GM12891 (cell line): ENCODE data around the gene POLR3A.

ENCODE experiments used
- DNase-seq: peaks from one replicate; pipeline ENCODE4 v3.0.0; 2011; ENCODE audit warnings: low spot score; ENCODE audit not compliant: insufficient read length
- FAIRE-seq: peaks from 2 replicates; lab custom pipeline; 2011; peaks lifted over from hg19 to GRCh38; lab: Jason Lieb, UNC
- PAX5 ChIP-seq: IDR thresholded peaks from 2 replicates; pipeline ENCODE4 v1.6.1; 2011; ENCODE audit warnings: low read length, moderate library complexity, mild to moderate bottlenecking; ENCODE audit not compliant: insufficient read depth, severe bottlenecking
- POLR2A ChIP-seq: IDR thresholded peaks from 2 replicates; pipeline ENCODE4 v1.6.1; 2011; ENCODE audit warnings: low read depth, low read length, control low read depth
- POLR2AphosphoS5 ChIP-seq: IDR thresholded peaks from 2 replicates; pipeline ENCODE4 v1.6.1; 2011; ENCODE audit warnings: low read depth, low read length, control low read depth
- POU2F2 ChIP-seq: IDR thresholded peaks from 2 replicates; pipeline ENCODE4 v1.6.1; 2011; ENCODE audit warnings: low read depth, mild to moderate bottlenecking, control low read depth, low read length, moderate library complexity
- SPI1 ChIP-seq: IDR thresholded peaks from 2 replicates; pipeline ENCODE4 v1.6.1; 2011; ENCODE audit warnings: low read depth, low read length, control low read depth
- TAF1 ChIP-seq: IDR thresholded peaks from 2 replicates; pipeline ENCODE4 v1.6.1; 2011; ENCODE audit warnings: low read depth, low read length, control low read depth

The POLR3A gene

GRCh38 chr10:78039743-78040142, 10.4 kb upstream of the POLR3A start:
- FAIRE-seq (no peak), DNase-seq (no peak)
- TF ChIP-seq PAX5 (no peak), POU2F2 (no peak), POLR2A (no peak)

- TF ChIP-seq POU2F2: no peak
- no peak for TF ChIP-seq TAF1
- TF ChIP-seq POLR2A: no peak; the same call in 1 of the 2 replicates
- no peak for TF ChIP-seq PAX5
- TF ChIP-seq POLR2AphosphoS5: no peak
- no peak for TF ChIP-seq SPI1
- no peak for DNase-seq
Observed at GRCh38 chr10:78038791-78039547, 9.7 kb upstream of the POLR3A start.

GRCh38 chr10:78038105-78038504, 8.8 kb upstream of the POLR3A start:
- TF ChIP-seq POLR2AphosphoS5 (no peak), POU2F2 (no peak), SPI1 (no peak), PAX5 (no peak), TAF1 (no peak), POLR2A (no peak)
- FAIRE-seq (no peak), DNase-seq (no peak)

More at GRCh38 chr10:78038791-78039547, 9.7 kb upstream of the POLR3A start:
- FAIRE-seq: no peak

- DNase-seq (no peak), FAIRE-seq (no peak)
- TF ChIP-seq POLR2A (no peak), PAX5 (no peak), POU2F2 (no peak), SPI1 (no peak), POLR2AphosphoS5 (no peak), TAF1 (no peak)
Observed at GRCh38 chr10:78035933-78036583, 6.7 kb upstream of the POLR3A start.

- FAIRE-seq: no peak
Observed at GRCh38 chr10:78035437-78035836, 6.1 kb upstream of the POLR3A start.

DNA sequence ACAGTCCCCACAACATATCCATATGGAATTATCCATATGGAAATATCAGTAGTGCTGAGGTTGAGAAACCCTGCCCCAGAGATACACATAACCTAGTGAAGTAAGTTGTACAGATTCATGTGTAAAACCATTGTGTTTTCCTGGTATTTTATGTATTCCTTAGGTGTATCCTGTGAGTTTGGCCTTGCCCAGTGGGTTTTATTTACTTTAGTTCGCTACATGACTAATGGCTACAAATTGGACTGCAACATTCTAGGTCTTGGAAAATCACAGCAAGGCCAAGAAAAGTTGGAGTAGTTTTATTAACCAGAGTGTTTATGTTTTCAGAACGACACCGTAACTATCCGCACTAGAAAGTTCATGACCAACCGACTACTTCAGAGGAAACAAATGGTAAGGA, 5.7 kb upstream of the POLR3A start:
- FAIRE-seq (no peak), DNase-seq (no peak)
- no peak for TF ChIP-seq SPI1

More at GRCh38 chr10:78035437-78035836, 6.1 kb upstream of the POLR3A start:
- no peak for TF ChIP-seq SPI1
- no peak for TF ChIP-seq POLR2A
- TF ChIP-seq POU2F2: no peak
- no peak for TF ChIP-seq TAF1
- no peak for TF ChIP-seq POLR2AphosphoS5
- no peak for TF ChIP-seq PAX5
- DNase-seq: no peak

DNA sequence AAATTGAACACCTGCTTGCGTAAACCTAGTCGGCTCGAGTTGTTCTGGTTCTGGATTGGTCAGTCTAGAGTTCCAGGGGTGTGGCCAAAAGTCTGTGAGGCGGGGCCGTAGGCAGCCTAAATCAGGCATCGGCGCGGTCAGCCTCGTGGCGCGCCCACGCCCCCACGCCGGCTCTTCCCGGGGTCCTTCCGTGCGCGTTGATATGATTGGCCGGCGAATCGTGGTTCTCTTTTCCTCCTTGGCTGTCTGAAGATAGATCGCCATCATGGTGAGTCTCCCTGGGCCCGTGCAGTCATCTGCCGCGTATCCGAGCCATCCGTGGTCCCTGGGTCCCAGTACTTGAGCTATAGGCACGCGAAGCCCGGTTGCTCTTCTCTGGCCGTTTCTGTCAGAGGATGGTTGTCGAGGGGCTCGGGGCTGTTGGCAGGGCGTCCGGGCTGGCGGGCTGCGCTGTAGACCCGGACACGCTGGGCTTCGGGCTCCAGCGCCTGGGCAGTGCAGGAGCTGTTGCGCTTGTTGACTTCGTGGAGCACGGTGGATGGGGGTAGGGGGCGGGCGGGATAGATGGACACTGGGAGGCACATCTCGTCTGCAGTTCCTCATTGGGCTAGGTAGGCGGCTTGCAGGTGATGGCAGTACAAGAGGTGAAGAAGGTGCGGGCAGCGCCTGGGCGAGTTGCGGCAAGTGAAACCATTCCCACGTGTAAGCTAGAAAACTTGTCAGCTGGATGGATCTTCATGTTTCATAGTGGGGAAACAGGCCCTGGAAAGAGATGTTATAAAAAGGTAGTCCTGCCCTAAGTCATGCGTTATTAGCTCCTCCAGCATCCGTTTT, 4.5 kb upstream of the POLR3A start, which contains the start of gene RPS24:
TSS of gene RPS24 (plus strand) at position 227 of the 834 bp plus-strand sequence. CDS start at position 266, 39 bp downstream.
- DNase-seq: peak; percentile 75
- FAIRE-seq: peak; percentile 86
- peak; percentile 99 for TF ChIP-seq POLR2AphosphoS5
- TF ChIP-seq PAX5: no peak
- peak; percentile 99 for TF ChIP-seq POLR2A
- peak; percentile 100 for TF ChIP-seq TAF1
- peak; percentile 92 for TF ChIP-seq POU2F2
- TF ChIP-seq SPI1: peak; percentile 39; the same call in 1 of the 2 replicates

DNA sequence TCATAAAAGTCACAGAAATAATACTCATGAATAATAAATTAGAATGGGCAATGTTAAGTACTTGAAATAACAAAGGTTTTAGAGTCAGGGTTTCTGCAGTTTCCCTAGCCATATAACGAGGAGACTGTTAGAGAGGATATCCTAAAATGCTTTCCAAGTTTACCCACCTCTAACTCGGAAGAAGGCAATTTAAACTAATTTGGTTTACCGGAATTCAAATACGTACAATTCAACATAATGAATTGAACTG, 4.0 kb upstream of the POLR3A start:
- TF ChIP-seq POLR2AphosphoS5 (no peak), TAF1 (no peak)
- no peak for DNase-seq
- FAIRE-seq: no peak

GRCh38 chr10:78028438-78029268, 662 bp downstream of the POLR3A start:
- no peak for DNase-seq
- TF ChIP-seq POLR2AphosphoS5: no peak
- no peak for TF ChIP-seq POU2F2
- TF ChIP-seq SPI1: no peak
- no peak for TF ChIP-seq PAX5
- no peak for TF ChIP-seq POLR2A
- TF ChIP-seq TAF1: no peak
- no peak for FAIRE-seq
